ENCODE results near the gene RNF121. TPM values are rescaled to one million over a fixed set of nuclear protein-coding genes. Genes with fewer than 3 reads are reported as not detected.
A peak's percentile ranks its signal among the peaks of the same experiment; 100 is the strongest.

Gene RNF121
- total RNA-seq, 4 donors from 2014 or later: 13.7 to 25.9 (median 18.6) TPM

DNA sequence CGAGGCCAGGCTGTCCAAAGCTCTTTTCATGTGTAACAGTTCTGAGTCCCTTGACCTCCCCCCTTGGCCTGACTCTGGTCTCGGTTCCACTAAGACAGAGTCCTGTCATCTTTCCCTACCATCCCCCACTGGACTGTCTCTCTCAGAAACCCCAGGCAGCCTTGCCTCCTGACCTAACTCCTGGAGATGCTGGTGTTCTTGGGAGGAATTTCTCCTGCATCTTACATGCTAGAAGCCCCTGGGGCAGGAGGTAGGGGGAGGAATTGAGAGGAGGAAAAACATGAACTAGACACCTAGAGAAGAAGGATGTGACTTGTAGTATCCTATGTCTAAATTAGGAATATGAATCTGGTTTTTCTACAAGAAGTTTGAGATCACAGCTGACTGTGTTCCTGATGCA lies 69.2 kb downstream of the RNF121 start:
- DNase-seq (ENCODE audit: extremely low spot score): no peak
- 97% methylated on average over 2 of the region's 2 CpGs for WGBS
- H3K27me3 ChIP-seq: no peaks in the 10 kb centered on the region
- peak overlapping the region; percentile 71 to 87 (median 74) for H3K27ac ChIP-seq (replicated peaks in 1 of 4)
- intact Hi-C loops (cut with DNase I): no loop called here
- H3K4me3 ChIP-seq: no peak overlapping the region
- H3K36me3 ChIP-seq: peaks cover 7 to 42% (median 30%) of the 10 kb centered on the region in 4 donors
- no peak for TF ChIP-seq EP300 (IDR thresholded peaks at IDR 0.05)
- TF ChIP-seq POLR2AphosphoS5 (IDR thresholded peaks at IDR 0.05): no peak
- no peak for TF ChIP-seq POLR2A (IDR thresholded peaks at IDR 0.05; ENCODE audit: low read depth)
- TF ChIP-seq, protein P1, sequence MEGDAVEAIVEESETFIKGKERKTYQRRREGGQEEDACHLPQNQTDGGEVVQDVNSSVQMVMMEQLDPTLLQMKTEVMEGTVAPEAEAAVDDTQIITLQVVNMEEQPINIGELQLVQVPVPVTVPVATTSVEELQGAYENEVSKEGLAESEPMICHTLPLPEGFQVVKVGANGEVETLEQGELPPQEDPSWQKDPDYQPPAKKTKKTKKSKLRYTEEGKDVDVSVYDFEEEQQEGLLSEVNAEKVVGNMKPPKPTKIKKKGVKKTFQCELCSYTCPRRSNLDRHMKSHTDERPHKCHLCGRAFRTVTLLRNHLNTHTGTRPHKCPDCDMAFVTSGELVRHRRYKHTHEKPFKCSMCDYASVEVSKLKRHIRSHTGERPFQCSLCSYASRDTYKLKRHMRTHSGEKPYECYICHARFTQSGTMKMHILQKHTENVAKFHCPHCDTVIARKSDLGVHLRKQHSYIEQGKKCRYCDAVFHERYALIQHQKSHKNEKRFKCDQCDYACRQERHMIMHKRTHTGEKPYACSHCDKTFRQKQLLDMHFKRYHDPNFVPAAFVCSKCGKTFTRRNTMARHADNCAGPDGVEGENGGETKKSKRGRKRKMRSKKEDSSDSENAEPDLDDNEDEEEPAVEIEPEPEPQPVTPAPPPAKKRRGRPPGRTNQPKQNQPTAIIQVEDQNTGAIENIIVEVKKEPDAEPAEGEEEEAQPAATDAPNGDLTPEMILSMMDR (IDR thresholded peaks at IDR 0.05): no peak
- H3K9me3 ChIP-seq: no peaks in the 10 kb centered on the region
- peaks cover 27 to 50% (median 43%) of the 10 kb centered on the region in 4 donors for H3K4me1 ChIP-seq

GRCh38 chr11:71998649-71999310 lies 69.9 kb downstream of the RNF121 start, which contains the start of gene IL18BP:
TSS of gene IL18BP (plus strand) at chr11:71998909. CDS start at chr11:71999985, 1,076 bp downstream.
- intact Hi-C loops (cut with DNase I): no loop called here
- 78% methylated on average over 11 of the region's 11 CpGs for WGBS
- TF ChIP-seq, protein P1 (IDR thresholded peaks at IDR 0.05): no peak
- TF ChIP-seq EP300 (IDR thresholded peaks at IDR 0.05) (no peak), POLR2A (IDR thresholded peaks at IDR 0.05; ENCODE audit: low read depth) (no peak), POLR2AphosphoS5 (IDR thresholded peaks at IDR 0.05) (peak; percentile 6 to 10)

DNA sequence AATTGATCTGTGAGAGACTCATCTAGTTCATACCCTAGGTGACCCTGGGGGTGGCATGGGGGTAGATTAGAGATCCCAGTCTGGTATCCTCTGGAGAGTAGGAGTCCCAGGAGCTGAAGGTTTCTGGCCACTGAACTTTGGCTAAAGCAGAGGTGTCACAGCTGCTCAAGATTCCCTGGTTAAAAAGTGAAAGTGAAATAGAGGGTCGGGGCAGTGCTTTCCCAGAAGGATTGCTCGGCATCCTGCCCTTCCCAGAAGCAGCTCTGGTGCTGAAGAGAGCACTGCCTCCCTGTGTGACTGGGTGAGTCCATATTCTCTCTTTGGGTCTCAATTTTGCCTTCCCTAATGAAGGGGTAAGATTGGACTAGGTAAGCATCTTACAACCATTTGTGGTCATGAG lies 70.5 kb downstream of the RNF121 start:
- Histone ChIP-seq H3K9me3 (no peaks in the 10 kb centered on the region), H3K4me1 (peaks cover 27 to 61% (median 47%) of the 10 kb centered on the region in 4 donors), H3K27me3 (no peaks in the 10 kb centered on the region), H3K4me3 (peak overlapping the region; percentile 35 to 50 (median 36)), H3K27ac (replicated peaks in 1 of 4) (peak overlapping the region; percentile 71 to 87 (median 74)), H3K36me3 (peaks cover 20 to 55% (median 43%) of the 10 kb centered on the region in 4 donors)
- 19% methylated on average over 2 of the region's 2 CpGs for WGBS
- no peak for DNase-seq (ENCODE audit: extremely low spot score)
- TF ChIP-seq EP300 (IDR thresholded peaks at IDR 0.05): no peak
- TF ChIP-seq POLR2A (IDR thresholded peaks at IDR 0.05; ENCODE audit: low read depth): no peak
- peak in 1 of 2 donors; percentile 41 for TF ChIP-seq POLR2AphosphoS5 (IDR thresholded peaks at IDR 0.05)
- TF ChIP-seq, protein P1 (IDR thresholded peaks at IDR 0.05): no peak
- intact Hi-C loops (cut with DNase I): no loop called here

More at GRCh38 chr11:71998649-71999310, 69.9 kb downstream of the RNF121 start, which contains the start of gene IL18BP:
- H3K36me3 ChIP-seq: peaks cover 14 to 49% (median 38%) of the 10 kb centered on the region in 4 donors
- H3K9me3 ChIP-seq: no peaks in the 10 kb centered on the region
- no peaks in the 10 kb centered on the region for H3K27me3 ChIP-seq
- DNase-seq (ENCODE audit: extremely low spot score): no peak
- H3K4me1 ChIP-seq: peaks cover 27 to 57% (median 47%) of the 10 kb centered on the region in 4 donors
- H3K4me3 ChIP-seq: peak within 1 kb of the TSS; percentile 35 to 50 (median 36)
- peak within 1 kb of the TSS; percentile 71 to 87 (median 74) for H3K27ac ChIP-seq (replicated peaks in 1 of 4)

GRCh38 chr11:71999798-72000197 lies 71.0 kb downstream of the RNF121 start:
- TF ChIP-seq POLR2AphosphoS5 (IDR thresholded peaks at IDR 0.05): no peak
- no peak for TF ChIP-seq POLR2A (IDR thresholded peaks at IDR 0.05; ENCODE audit: low read depth)
- TF ChIP-seq, protein P1 (IDR thresholded peaks at IDR 0.05): no peak
- TF ChIP-seq EP300 (IDR thresholded peaks at IDR 0.05): no peak
- Histone ChIP-seq H3K9me3 (no peaks in the 10 kb centered on the region), H3K27ac (replicated peaks in 1 of 4) (peak overlapping the region; percentile 71 to 87 (median 74)), H3K4me3 (peak overlapping the region; percentile 35 to 50 (median 36)), H3K36me3 (peaks cover 25 to 59% (median 48%) of the 10 kb centered on the region in 4 donors), H3K4me1 (peaks cover 27 to 61% (median 47%) of the 10 kb centered on the region in 4 donors), H3K27me3 (no peaks in the 10 kb centered on the region)
- intact Hi-C loops (cut with DNase I): no loop called here
- WGBS: 60% methylated on average over 6 of the region's 8 CpGs
- no peak for DNase-seq (ENCODE audit: extremely low spot score)

All from esophagus muscularis mucosa (tissue), 4 donors.